ENCODE data around the gene CXorf58. TPM values are rescaled to one million over a fixed set of nuclear protein-coding genes. Genes with fewer than 3 reads are reported as not detected.

Gene CXorf58
- total and polyA plus RNA-seq, 4 donors, result 0.05 to 0.17 TPM; not detected in 2

DNA sequence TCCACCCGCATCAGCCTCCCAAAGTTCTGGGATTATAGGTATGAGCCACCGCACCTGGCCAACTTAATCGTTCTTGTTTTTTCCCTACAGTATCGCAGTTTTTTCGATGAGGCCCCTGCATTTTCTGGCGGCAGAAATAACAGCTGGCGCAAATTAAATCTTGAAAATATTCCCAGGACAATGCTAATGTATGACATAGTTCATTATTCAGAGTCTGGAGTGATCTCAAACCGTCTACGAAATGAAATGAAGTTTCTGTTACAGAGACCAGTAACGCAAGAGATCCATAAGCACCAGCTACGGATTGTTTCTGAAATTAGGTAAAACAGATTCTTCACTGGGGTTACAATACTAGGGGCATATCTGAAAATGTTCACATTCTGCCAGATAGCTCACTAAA is 27.3 kb downstream of the CXorf58 start:
- Histone ChIP-seq H3K4me1 (ENCODE audit: control insufficient read depth in 4 of 4, insufficient read depth in 4 of 4, low read length in 3 of 4) (no peaks in the 10 kb centered on the region), H3K4me3 (ENCODE audit: low read depth in 1 of 3, low read length in 3 of 3) (no peak overlapping the region), H3K27me3 (ENCODE audit: control insufficient read depth in 4 of 4, insufficient read depth in 4 of 4, low read length in 3 of 4) (peaks cover 0 to 3% (median 0%) of the 10 kb centered on the region in 4 donors), H3K9ac (ENCODE audit: low read depth in 1 of 2, low read length in 2 of 2) (no peak overlapping the region), H3K9me3 (ENCODE audit: control insufficient read depth in 4 of 4, low read length in 3 of 4) (no peaks in the 10 kb centered on the region), H3K36me3 (ENCODE audit: control insufficient read depth in 4 of 4, insufficient read depth in 3 of 4, low read depth in 1 of 4, low read length in 3 of 4) (no peaks in the 10 kb centered on the region), H3K27ac (ENCODE audit: low read depth in 1 of 2, low read length in 2 of 2) (no peak overlapping the region)
- DNase-seq (ENCODE audit: low spot score), result no peak
- WGBS, result 96% methylated on average over 11 of the region's 11 CpGs
- TF ChIP-seq, protein P1, sequence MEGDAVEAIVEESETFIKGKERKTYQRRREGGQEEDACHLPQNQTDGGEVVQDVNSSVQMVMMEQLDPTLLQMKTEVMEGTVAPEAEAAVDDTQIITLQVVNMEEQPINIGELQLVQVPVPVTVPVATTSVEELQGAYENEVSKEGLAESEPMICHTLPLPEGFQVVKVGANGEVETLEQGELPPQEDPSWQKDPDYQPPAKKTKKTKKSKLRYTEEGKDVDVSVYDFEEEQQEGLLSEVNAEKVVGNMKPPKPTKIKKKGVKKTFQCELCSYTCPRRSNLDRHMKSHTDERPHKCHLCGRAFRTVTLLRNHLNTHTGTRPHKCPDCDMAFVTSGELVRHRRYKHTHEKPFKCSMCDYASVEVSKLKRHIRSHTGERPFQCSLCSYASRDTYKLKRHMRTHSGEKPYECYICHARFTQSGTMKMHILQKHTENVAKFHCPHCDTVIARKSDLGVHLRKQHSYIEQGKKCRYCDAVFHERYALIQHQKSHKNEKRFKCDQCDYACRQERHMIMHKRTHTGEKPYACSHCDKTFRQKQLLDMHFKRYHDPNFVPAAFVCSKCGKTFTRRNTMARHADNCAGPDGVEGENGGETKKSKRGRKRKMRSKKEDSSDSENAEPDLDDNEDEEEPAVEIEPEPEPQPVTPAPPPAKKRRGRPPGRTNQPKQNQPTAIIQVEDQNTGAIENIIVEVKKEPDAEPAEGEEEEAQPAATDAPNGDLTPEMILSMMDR (IDR thresholded peaks at IDR 0.05; ENCODE audit: low read depth, low read length, missing input control), result no peak
- TF ChIP-seq EGR1 (IDR thresholded peaks at IDR 0.05; ENCODE audit: low read depth in 2 of 2) (no peak), HNF4G (IDR thresholded peaks at IDR 0.05) (no peak), TAF1 (conservative IDR thresholded peaks at IDR 0.05) (no peak), YY1 (IDR thresholded peaks at IDR 0.05) (no peak), GABPA (IDR thresholded peaks at IDR 0.05 in 1 of 2, conservative IDR thresholded peaks at IDR 0.05 in 1 of 2) (no peak), FOXA1 (IDR thresholded peaks at IDR 0.05) (no peak), RXRA (IDR thresholded peaks at IDR 0.05) (no peak)
- TF ChIP-seq, protein P2, sequence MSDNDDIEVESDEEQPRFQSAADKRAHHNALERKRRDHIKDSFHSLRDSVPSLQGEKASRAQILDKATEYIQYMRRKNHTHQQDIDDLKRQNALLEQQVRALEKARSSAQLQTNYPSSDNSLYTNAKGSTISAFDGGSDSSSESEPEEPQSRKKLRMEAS (IDR thresholded peaks at IDR 0.05), result no peak
- TF ChIP-seq, protein P3, sequence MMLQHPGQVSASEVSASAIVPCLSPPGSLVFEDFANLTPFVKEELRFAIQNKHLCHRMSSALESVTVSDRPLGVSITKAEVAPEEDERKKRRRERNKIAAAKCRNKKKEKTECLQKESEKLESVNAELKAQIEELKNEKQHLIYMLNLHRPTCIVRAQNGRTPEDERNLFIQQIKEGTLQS (IDR thresholded peaks at IDR 0.05), result no peak
- TF ChIP-seq, protein P4, sequence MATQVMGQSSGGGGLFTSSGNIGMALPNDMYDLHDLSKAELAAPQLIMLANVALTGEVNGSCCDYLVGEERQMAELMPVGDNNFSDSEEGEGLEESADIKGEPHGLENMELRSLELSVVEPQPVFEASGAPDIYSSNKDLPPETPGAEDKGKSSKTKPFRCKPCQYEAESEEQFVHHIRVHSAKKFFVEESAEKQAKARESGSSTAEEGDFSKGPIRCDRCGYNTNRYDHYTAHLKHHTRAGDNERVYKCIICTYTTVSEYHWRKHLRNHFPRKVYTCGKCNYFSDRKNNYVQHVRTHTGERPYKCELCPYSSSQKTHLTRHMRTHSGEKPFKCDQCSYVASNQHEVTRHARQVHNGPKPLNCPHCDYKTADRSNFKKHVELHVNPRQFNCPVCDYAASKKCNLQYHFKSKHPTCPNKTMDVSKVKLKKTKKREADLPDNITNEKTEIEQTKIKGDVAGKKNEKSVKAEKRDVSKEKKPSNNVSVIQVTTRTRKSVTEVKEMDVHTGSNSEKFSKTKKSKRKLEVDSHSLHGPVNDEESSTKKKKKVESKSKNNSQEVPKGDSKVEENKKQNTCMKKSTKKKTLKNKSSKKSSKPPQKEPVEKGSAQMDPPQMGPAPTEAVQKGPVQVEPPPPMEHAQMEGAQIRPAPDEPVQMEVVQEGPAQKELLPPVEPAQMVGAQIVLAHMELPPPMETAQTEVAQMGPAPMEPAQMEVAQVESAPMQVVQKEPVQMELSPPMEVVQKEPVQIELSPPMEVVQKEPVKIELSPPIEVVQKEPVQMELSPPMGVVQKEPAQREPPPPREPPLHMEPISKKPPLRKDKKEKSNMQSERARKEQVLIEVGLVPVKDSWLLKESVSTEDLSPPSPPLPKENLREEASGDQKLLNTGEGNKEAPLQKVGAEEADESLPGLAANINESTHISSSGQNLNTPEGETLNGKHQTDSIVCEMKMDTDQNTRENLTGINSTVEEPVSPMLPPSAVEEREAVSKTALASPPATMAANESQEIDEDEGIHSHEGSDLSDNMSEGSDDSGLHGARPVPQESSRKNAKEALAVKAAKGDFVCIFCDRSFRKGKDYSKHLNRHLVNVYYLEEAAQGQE (IDR thresholded peaks at IDR 0.05), result no peak
- TF ChIP-seq, protein P5, sequence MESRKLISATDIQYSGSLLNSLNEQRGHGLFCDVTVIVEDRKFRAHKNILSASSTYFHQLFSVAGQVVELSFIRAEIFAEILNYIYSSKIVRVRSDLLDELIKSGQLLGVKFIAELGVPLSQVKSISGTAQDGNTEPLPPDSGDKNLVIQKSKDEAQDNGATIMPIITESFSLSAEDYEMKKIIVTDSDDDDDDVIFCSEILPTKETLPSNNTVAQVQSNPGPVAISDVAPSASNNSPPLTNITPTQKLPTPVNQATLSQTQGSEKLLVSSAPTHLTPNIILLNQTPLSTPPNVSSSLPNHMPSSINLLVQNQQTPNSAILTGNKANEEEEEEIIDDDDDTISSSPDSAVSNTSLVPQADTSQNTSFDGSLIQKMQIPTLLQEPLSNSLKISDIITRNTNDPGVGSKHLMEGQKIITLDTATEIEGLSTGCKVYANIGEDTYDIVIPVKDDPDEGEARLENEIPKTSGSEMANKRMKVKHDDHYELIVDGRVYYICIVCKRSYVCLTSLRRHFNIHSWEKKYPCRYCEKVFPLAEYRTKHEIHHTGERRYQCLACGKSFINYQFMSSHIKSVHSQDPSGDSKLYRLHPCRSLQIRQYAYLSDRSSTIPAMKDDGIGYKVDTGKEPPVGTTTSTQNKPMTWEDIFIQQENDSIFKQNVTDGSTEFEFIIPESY (IDR thresholded peaks at IDR 0.05), result no peak

DNA sequence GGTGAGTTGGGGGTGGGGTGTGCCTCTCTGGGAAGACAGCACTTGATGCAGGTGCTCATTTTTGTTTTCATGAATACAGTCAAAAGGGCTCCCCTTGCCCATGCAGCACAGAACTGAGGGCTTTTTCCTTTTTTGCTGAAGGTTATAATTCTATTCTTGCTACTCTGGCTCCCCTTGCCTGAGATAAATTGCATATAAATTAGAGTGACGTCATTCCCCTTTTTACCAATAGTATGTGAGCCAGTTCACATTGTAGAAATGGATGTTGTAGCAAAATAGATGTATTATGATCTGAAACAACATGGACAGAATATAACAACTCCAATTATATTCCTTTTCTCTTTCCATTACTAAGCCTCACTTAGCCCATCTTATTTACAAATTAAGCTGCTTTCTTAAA is 28.4 kb downstream of the CXorf58 start:
- TF ChIP-seq FOXA2 (IDR thresholded peaks at IDR 0.05), result no peak
- TF ChIP-seq, protein P5 (IDR thresholded peaks at IDR 0.05), result no peak
- no peak for TF ChIP-seq HNF4G (IDR thresholded peaks at IDR 0.05)
- H3K27ac ChIP-seq (ENCODE audit: low read depth in 1 of 2, low read length in 2 of 2), result no peak overlapping the region
- H3K4me1 ChIP-seq (ENCODE audit: control insufficient read depth in 4 of 4, insufficient read depth in 4 of 4, low read length in 3 of 4), result no peaks in the 10 kb centered on the region
- no peak for DNase-seq (ENCODE audit: low spot score)
- no peak overlapping the region for H3K9ac ChIP-seq (ENCODE audit: low read depth in 1 of 2, low read length in 2 of 2)
- H3K9me3 ChIP-seq (ENCODE audit: control insufficient read depth in 4 of 4, low read length in 3 of 4), result no peaks in the 10 kb centered on the region
- peaks cover 0 to 3% (median 0%) of the 10 kb centered on the region in 4 donors for H3K27me3 ChIP-seq (ENCODE audit: control insufficient read depth in 4 of 4, insufficient read depth in 4 of 4, low read length in 3 of 4)
- whole genome bisulfite sequencing, result 29% methylated on average over 1 of the region's 1 CpG
- H3K36me3 ChIP-seq (ENCODE audit: control insufficient read depth in 4 of 4, insufficient read depth in 3 of 4, low read depth in 1 of 4, low read length in 3 of 4), result no peaks in the 10 kb centered on the region
- H3K4me3 ChIP-seq (ENCODE audit: low read depth in 1 of 3, low read length in 3 of 3), result no peak overlapping the region
